IPS-15b (cell line): ENCODE measurements around the gene JAML.
A peak's percentile ranks its signal among the peaks of the same experiment; 100 is the strongest.

Experiments used
- H3K27me3 ChIP-seq: one replicate; pipeline ENCODE4 v1.6.1; 2013; ENCODE audit warnings: low read length; ENCODE audit not compliant: control insufficient read depth, insufficient read depth
- H3K36me3 ChIP-seq: one replicate; pipeline ENCODE4 v1.6.1; 2013; ENCODE audit warnings: low read length; ENCODE audit not compliant: control insufficient read depth, insufficient read depth
- H3K4me1 ChIP-seq: one replicate; pipeline ENCODE4 v1.6.1; 2013; ENCODE audit warnings: mild to moderate bottlenecking, low read length; ENCODE audit not compliant: control insufficient read depth, insufficient read depth
- H3K4me3 ChIP-seq: one replicate; pipeline ENCODE4 v1.5.1; 2013; ENCODE audit warnings: low read depth, low read length
- H3K9ac ChIP-seq: one replicate; pipeline ENCODE4 v1.6.1; 2013; ENCODE audit warnings: low read depth, mild to moderate bottlenecking, low read length
- H3K9me3 ChIP-seq: one replicate; pipeline ENCODE4 v1.6.1; 2013; ENCODE audit warnings: mild to moderate bottlenecking, low read length; ENCODE audit not compliant: control insufficient read depth, insufficient read depth

The JAML gene, protein sequence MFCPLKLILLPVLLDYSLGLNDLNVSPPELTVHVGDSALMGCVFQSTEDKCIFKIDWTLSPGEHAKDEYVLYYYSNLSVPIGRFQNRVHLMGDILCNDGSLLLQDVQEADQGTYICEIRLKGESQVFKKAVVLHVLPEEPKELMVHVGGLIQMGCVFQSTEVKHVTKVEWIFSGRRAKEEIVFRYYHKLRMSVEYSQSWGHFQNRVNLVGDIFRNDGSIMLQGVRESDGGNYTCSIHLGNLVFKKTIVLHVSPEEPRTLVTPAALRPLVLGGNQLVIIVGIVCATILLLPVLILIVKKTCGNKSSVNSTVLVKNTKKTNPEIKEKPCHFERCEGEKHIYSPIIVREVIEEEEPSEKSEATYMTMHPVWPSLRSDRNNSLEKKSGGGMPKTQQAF

DNA sequence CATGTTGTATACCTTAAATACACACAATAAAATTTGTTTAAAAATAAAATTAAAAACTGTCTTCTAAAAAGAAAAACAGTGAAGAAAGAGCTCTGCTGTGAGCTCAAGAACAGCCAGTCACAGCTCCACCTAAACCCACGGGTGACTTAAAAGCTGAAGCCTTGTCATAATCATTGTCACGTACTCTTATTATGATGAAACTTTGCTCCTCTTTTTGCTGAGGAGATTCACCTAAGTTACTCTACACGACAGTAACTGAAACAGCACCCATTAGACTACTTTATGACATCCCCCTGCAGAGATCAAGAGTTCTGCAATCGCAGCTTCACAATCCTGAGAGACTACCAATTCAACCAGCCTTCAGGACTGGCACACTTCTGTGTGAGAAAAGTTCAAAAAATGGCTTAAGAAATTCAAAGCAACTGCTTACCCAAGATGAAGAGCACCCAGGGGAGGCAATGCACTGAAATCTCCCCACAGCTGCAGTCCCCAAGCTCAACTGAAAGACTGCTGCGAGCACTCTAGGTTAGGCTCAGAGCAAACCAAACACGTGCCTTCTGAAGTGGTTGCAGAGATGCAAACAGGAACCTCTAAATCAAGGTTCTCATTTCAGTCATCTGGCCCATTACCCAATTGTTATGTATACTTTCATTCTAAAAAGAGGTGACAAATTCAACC lies at the start of gene JAML:
Gene JAML (minus strand): TSS at position 501 of the 678 bp plus-strand sequence. CDS start 10,145 bp downstream, outside the sequence.
- Histone ChIP-seq H3K27me3 (no peaks in the 10 kb centered on the region), H3K4me3 (no peak within 1 kb of the TSS), H3K9me3 (no peaks in the 10 kb centered on the region), H3K9ac (no peak within 1 kb of the TSS), H3K36me3 (no peaks in the 10 kb centered on the region), H3K4me1 (no peaks in the 10 kb centered on the region)

DNA sequence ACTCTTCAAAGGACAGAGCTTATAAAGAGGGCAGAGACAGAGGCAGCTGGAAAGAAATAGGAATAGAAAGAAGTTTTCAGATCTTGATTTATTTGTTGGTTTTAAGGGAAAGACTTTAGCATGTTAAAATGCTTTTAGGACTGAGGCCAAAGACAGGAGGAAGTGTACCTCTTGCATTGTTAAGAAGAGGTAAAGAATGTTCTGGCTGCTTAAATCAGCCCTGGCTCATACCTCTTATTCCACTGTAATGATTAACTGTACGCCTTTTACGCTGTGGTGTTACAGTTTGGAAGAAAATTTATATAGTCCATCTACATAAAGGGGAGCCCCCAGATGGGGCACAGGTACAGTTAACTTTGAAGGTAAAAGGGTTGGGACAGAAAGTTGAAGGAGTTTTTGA lies 49.4 kb upstream of the JAML start:
- Histone ChIP-seq H3K9ac (no peak overlapping the region), H3K4me3 (no peak overlapping the region), H3K27me3 (peaks cover 2% of the 10 kb centered on the region), H3K36me3 (no peaks in the 10 kb centered on the region), H3K9me3 (no peaks in the 10 kb centered on the region), H3K4me1 (no peaks in the 10 kb centered on the region)

DNA sequence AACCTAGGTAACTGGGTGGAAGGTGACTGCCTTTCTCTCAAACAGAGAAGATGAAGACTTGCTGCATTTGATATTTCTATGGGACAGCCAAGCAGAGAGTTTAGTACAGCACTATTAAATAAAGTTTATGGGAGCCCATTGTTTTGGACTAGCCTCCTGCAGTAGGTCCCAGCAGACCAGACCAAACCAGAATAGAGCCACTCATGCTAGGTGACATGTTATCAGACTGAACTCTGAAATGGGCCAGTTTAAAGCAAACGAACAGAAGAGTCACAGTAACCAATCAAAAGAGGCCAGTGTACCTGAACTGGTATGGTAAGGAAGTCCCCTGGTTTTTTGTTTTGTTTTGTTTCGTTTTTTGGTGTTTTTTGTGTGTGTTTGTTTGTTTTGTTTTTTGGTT lies 47.2 kb upstream of the JAML start:
- no peaks in the 10 kb centered on the region for H3K4me1 ChIP-seq
- H3K9me3 ChIP-seq, result no peaks in the 10 kb centered on the region
- no peak overlapping the region for H3K9ac ChIP-seq
- no peaks in the 10 kb centered on the region for H3K36me3 ChIP-seq
- peaks cover 7% of the 10 kb centered on the region for H3K27me3 ChIP-seq
- H3K4me3 ChIP-seq, result no peak overlapping the region

DNA sequence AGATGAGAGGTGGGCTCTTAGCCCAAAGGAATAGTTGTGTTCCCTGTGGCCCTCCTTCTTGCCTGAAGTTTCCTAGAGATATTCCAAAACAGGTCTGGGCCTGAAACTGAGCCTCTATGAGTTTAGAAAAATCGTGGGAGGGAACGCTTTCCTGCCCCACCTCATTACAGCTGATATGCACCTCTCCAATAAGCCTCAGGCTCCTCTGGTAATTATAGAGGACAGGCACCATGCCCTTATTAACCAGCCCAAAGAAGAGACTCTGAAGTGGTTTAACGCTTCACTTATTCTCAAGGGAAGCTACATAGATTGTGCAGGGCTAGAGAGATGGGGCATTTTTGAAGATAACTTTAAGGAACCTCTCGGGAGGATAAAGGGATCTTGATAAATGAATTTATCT lies 42.7 kb upstream of the JAML start:
- no peak overlapping the region for H3K4me3 ChIP-seq
- H3K9ac ChIP-seq, result no peak overlapping the region
- no peaks in the 10 kb centered on the region for H3K36me3 ChIP-seq
- peaks cover 49% of the 10 kb centered on the region for H3K27me3 ChIP-seq
- peaks cover 15% of the 10 kb centered on the region for H3K4me1 ChIP-seq
- no peaks in the 10 kb centered on the region for H3K9me3 ChIP-seq

DNA sequence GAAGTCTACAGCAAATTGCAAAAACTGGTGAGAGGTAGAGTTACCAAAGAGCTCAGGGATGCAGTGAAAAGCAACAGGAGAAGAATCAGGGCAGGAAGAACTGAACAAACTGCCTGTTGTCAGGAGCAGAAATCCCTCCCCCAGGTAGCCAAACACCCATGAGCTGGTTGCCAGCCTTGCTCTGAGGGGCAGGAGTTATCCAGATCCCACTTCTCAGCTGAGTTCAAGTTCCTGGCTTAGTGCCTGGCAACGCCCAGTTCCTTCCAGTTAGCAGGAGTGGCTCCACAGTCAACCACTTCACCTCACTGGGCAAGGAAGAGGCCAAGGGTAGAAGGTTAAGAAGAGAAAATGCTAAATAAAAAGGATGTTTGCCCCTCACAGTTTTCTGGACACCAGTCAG lies 41.1 kb upstream of the JAML start:
- H3K4me3 ChIP-seq, result no peak overlapping the region
- H3K27me3 ChIP-seq, result peaks cover 61% of the 10 kb centered on the region
- peaks cover 15% of the 10 kb centered on the region for H3K4me1 ChIP-seq
- no peak overlapping the region for H3K9ac ChIP-seq
- H3K36me3 ChIP-seq, result no peaks in the 10 kb centered on the region
- H3K9me3 ChIP-seq, result no peaks in the 10 kb centered on the region

DNA sequence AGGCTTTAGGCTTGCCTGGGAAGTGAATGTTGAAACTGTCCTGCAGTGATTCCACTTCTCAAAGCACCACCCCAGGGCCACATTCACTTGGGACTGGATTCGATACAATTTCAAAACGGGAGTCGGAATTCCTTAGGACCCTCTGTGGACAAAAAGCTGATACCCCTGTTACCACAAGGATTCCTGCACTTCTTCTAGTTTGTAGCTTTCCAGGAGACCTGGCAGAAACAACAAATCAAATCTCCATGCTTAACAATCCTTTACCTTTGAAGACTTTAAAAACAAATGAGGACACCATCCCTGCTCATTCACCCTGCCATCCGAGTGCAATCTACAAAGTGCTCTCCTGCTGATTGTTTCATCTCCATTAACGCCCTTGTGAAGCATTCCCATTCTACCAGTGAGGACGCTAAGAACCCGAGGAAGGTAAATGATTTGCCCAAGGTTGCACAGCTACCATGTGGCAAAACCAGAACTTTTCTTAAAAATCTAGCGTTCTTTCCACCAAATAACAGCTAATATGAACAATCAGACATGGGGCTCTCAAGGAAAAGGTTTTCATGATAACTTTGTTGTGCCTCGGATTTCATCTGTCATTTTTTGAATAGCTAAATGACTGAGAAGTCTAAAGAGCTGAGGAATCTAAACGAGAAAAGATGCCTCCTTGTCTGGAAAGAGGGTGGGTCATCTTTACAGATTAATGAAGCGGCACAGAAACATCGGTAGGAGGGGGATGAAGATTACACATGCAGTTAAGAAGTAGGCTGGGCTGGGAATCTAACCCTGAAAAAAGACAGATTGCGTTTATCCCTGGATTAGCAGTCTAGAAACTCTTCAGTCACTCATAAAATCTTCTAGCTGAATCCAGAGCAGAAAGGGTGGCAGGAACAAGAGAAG lies 40.0 kb upstream of the JAML start:
- Histone ChIP-seq H3K9me3 (no peaks in the 10 kb centered on the region), H3K27me3 (peaks cover 61% of the 10 kb centered on the region), H3K9ac (no peak overlapping the region), H3K4me3 (peak overlapping the region; percentile 54), H3K4me1 (peaks cover 15% of the 10 kb centered on the region), H3K36me3 (no peaks in the 10 kb centered on the region)

DNA sequence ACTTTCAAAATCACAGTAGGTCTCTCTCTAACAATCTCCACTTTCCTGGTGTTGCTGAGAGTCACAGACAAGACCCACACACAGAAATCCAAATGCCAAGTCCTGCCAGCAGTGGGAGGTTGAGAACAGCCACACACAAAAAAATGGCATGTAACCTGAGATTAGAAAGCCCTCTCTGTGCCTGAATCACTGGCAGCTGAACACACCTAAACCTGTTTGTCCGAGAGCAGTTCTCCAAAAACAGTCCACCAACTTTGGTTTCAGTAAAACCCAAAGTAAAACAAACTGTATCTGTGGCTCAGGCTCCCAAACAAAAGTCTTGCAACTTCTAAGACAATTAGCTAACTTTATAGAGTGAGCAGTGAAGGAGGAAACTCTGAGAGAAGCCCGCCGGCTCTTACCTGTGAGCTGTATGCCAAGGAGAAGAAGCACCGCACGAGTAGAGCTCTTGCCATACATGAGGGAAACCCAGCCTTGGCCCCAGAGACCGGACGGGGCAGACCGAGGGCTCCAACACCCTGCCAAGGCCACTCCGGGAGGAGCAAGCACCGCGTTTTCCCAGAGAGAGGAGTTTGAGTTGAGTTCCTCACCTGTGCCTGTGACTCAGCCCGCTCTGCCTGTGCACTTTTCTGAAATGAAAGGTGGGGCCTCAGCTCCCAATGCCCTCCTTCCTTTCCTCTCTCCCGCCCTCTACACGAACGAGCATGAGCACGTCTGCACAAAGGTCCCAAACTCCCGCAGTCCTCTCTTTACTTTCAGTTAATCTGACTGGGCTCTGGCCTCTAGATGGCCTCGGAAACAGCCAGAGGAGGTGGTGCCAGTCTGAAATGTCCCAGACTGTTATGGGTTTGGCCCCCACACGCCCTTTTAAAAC lies 39.1 kb upstream of the JAML start, which contains the start of gene MPZL2:
Gene MPZL2 (minus strand): TSS at position 603 of the 874 bp plus-strand sequence. CDS start 144 bp downstream, at position 459.
- Histone ChIP-seq H3K27me3 (peaks cover 58% of the 10 kb centered on the region), H3K9me3 (no peaks in the 10 kb centered on the region), H3K4me3 (peak within 1 kb of the TSS; percentile 54), H3K4me1 (peaks cover 15% of the 10 kb centered on the region), H3K9ac (peak within 1 kb of the TSS; percentile 47), H3K36me3 (no peaks in the 10 kb centered on the region)

DNA sequence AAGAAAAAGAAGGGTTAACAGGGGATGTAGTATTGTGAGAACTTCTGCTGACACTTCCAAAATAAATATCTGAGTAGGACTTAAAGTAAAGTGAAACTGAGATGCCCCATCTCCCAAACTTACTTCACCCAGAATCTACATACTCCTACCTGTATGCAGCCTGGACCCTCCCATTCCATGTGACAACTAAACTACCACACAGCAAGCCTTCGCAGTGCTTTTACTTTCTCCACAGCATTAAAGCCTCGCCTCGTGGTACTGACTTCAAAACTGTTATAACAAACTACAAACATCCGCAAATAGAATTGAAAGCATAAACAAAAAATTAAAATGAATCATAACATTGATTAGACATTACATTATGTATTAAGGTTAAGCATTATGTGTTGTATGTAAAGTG lies 38.3 kb upstream of the JAML start:
- peaks cover 58% of the 10 kb centered on the region for H3K27me3 ChIP-seq
- no peak overlapping the region for H3K9ac ChIP-seq

DNA sequence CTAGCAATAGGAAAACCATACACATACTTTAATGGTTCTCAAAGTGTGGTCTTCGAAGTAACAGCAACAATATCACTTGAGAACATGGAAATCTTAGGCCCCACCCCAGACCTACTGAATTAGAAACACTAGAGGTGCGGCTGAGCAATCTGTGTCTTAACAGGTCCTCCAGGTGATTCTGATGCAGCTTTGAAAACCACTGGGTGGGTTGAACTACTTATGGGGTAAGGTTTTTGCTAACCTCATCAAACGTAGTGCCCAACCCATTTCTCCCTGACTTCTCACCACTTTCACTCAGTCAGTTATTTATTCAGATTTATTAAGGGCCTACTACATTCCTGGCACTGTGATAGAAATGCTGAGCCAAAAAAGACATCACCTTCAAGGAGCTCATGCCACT lies 35.5 kb upstream of the JAML start:
- Histone ChIP-seq H3K27me3 (peaks cover 37% of the 10 kb centered on the region), H3K9me3 (no peaks in the 10 kb centered on the region), H3K36me3 (no peaks in the 10 kb centered on the region), H3K4me1 (peaks cover 15% of the 10 kb centered on the region), H3K9ac (no peak overlapping the region), H3K4me3 (no peak overlapping the region)

More for the DNA sequence above, 38.3 kb upstream of the JAML start:
- no peak overlapping the region for H3K4me3 ChIP-seq
- no peaks in the 10 kb centered on the region for H3K36me3 ChIP-seq
- H3K4me1 ChIP-seq, result peaks cover 15% of the 10 kb centered on the region
- no peaks in the 10 kb centered on the region for H3K9me3 ChIP-seq

DNA sequence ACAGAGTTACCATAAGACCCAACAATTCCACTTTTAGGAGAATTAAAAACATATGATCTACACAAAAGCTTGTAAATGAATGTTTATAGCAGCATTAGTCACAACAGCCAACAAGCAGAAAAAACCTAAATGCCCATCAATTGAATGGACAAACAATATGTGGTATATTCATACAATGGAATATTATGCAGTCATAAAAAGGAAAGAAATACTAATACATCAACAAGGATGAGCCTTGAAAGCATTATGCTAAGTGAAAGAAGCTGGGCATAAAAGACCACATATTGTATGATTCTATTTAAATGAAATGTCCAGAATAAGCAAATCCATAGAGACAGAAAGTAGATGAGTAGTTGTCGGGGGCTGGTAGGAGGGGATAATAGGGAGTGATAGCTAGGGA lies 34.3 kb upstream of the JAML start:
- Histone ChIP-seq H3K4me3 (no peak overlapping the region), H3K4me1 (peaks cover 6% of the 10 kb centered on the region), H3K9me3 (no peaks in the 10 kb centered on the region), H3K9ac (no peak overlapping the region), H3K36me3 (no peaks in the 10 kb centered on the region), H3K27me3 (peaks cover 26% of the 10 kb centered on the region)

DNA sequence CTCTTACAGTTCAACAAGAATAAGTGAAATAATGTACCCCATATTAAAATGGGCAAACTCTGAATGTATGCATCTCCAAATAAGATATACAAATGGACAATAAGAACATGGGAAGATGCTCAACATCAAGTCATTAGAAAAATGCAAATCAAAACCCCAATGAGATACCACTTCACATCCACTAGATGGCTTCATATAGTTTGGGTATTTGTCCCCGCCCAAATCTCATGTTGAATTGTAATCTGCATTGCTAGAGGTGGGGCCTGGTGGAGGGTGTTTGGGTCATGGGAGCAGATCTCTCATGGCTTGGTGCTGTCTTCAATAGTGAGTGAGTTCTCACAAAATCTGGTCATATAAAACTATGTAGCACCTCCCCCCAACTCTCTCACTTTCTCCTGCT lies 33.6 kb upstream of the JAML start:
- Histone ChIP-seq H3K4me1 (peaks cover 3% of the 10 kb centered on the region), H3K36me3 (no peaks in the 10 kb centered on the region), H3K9me3 (no peaks in the 10 kb centered on the region), H3K9ac (no peak overlapping the region), H3K4me3 (no peak overlapping the region), H3K27me3 (peaks cover 21% of the 10 kb centered on the region)
